Central memory CD8-positive, alpha-beta T cell (primary cell): ENCODE data around the gene TADA1.

ENCODE experiments used
- ATAC-seq: fragments of 150-1000 bp; cut with Tn5 transposase; replicated peaks from 2 replicates; pipeline ENCODE4 v1.10.0; 2022; ENCODE audit warnings: mild to moderate bottlenecking, moderate FRiP score, moderate number of reproducible peaks; ENCODE audit not compliant: poor library complexity, severe bottlenecking; ENCODE audit errors: extremely low read depth
- DNase-seq, 2 donors: peaks; one replicate each; pipeline ENCODE4 v3.0.0; 2021; ENCODE audit warnings: low spot score in 2 of 2
- H3K27ac Mint-ChIP-seq: one replicate; pipeline ENCODE4 v1.8.0; 2022; ENCODE audit warnings: low read depth, mild to moderate bottlenecking, moderate library complexity, mixed read lengths
- H3K27me3 Mint-ChIP-seq: one replicate; pipeline ENCODE4 v1.8.0; 2022; ENCODE audit warnings: mixed read lengths
- H3K36me3 Mint-ChIP-seq: one replicate; pipeline ENCODE4 v1.8.0; 2022; ENCODE audit warnings: mild to moderate bottlenecking, moderate library complexity, mixed read lengths; ENCODE audit not compliant: insufficient read depth
- H3K4me1 Mint-ChIP-seq: one replicate; pipeline ENCODE4 v1.8.0; 2022; ENCODE audit warnings: mixed read lengths
- H3K4me3 Mint-ChIP-seq: one replicate; pipeline ENCODE4 v1.8.0; 2022; ENCODE audit warnings: mild to moderate bottlenecking, moderate library complexity, mixed read lengths
- H3K9me3 Mint-ChIP-seq: one replicate; pipeline ENCODE4 v1.8.0; 2022; ENCODE audit warnings: mixed read lengths

TADA1 gene

GRCh38 chr1:166875734-166876539 is at the start of gene TADA1:
Gene TADA1, minus strand, starts transcription at chr1:166876264. Its CDS starts 31 bp downstream, at chr1:166876233.
- Mint-ChIP-seq H3K9me3 (no peaks in the 10 kb centered on the region), H3K36me3 (peaks cover 7% of the 10 kb centered on the region), H3K27ac (peak within 1 kb of the TSS; percentile 95), H3K27me3 (no peaks in the 10 kb centered on the region), H3K4me1 (peaks cover 40% of the 10 kb centered on the region), H3K4me3 (peak within 1 kb of the TSS; percentile 94)
- DNase-seq (peak; percentile 95 to 96), ATAC-seq (peak; percentile 91)

- H3K9me3 Mint-ChIP-seq, result no peaks in the 10 kb centered on the region
- H3K27ac Mint-ChIP-seq, result no peak overlapping the region
- DNase-seq (no peak), ATAC-seq (no peak)
- no peak overlapping the region for H3K4me3 Mint-ChIP-seq
- no peaks in the 10 kb centered on the region for H3K4me1 Mint-ChIP-seq
- H3K36me3 Mint-ChIP-seq, result no peaks in the 10 kb centered on the region
- peaks cover 56% of the 10 kb centered on the region for H3K27me3 Mint-ChIP-seq
Observed at GRCh38 chr1:166924823-166925541, 48.9 kb upstream of the TADA1 start.

GRCh38 chr1:166920561-166921475 is 44.8 kb upstream of the TADA1 start:
- ATAC-seq, result no peak
- Mint-ChIP-seq H3K4me3 (no peak overlapping the region), H3K36me3 (no peaks in the 10 kb centered on the region), H3K4me1 (no peaks in the 10 kb centered on the region), H3K9me3 (no peaks in the 10 kb centered on the region), H3K27ac (no peak overlapping the region), H3K27me3 (peaks cover 65% of the 10 kb centered on the region)
- DNase-seq, result no peak

- Mint-ChIP-seq H3K4me3 (no peak overlapping the region), H3K9me3 (no peaks in the 10 kb centered on the region), H3K27me3 (peaks cover 58% of the 10 kb centered on the region), H3K36me3 (no peaks in the 10 kb centered on the region), H3K27ac (no peak overlapping the region), H3K4me1 (no peaks in the 10 kb centered on the region)
- no peak for ATAC-seq
- DNase-seq, result no peak
Observed at GRCh38 chr1:166918956-166919316, 42.9 kb upstream of the TADA1 start.

- ATAC-seq (no peak), DNase-seq (no peak)
- peaks cover 56% of the 10 kb centered on the region for H3K27me3 Mint-ChIP-seq
- no peak overlapping the region for H3K4me3 Mint-ChIP-seq
- no peaks in the 10 kb centered on the region for H3K4me1 Mint-ChIP-seq
- H3K27ac Mint-ChIP-seq, result no peak overlapping the region
- no peaks in the 10 kb centered on the region for H3K9me3 Mint-ChIP-seq
- H3K36me3 Mint-ChIP-seq, result no peaks in the 10 kb centered on the region
Observed at GRCh38 chr1:166918088-166918955, 42.3 kb upstream of the TADA1 start.

- H3K27me3 Mint-ChIP-seq, result peaks cover 37% of the 10 kb centered on the region
- no peaks in the 10 kb centered on the region for H3K4me1 Mint-ChIP-seq
- no peak overlapping the region for H3K27ac Mint-ChIP-seq
- DNase-seq, result no peak
- H3K36me3 Mint-ChIP-seq, result no peaks in the 10 kb centered on the region
- ATAC-seq, result no peak
- no peaks in the 10 kb centered on the region for H3K9me3 Mint-ChIP-seq
- H3K4me3 Mint-ChIP-seq, result no peak overlapping the region
Observed at GRCh38 chr1:166915941-166916340, 39.9 kb upstream of the TADA1 start.

GRCh38 chr1:166915042-166915441 is 39.0 kb upstream of the TADA1 start:
- Mint-ChIP-seq H3K27ac (no peak overlapping the region), H3K36me3 (no peaks in the 10 kb centered on the region), H3K4me3 (no peak overlapping the region), H3K9me3 (no peaks in the 10 kb centered on the region), H3K27me3 (peaks cover 30% of the 10 kb centered on the region), H3K4me1 (no peaks in the 10 kb centered on the region)
- ATAC-seq, result no peak
- DNase-seq, result no peak

GRCh38 chr1:166914111-166914510 is 38.0 kb upstream of the TADA1 start:
- Mint-ChIP-seq H3K27me3 (peaks cover 21% of the 10 kb centered on the region), H3K36me3 (no peaks in the 10 kb centered on the region), H3K27ac (no peak overlapping the region), H3K9me3 (no peaks in the 10 kb centered on the region), H3K4me1 (no peaks in the 10 kb centered on the region), H3K4me3 (no peak overlapping the region)
- ATAC-seq (no peak), DNase-seq (no peak)

- Mint-ChIP-seq H3K27me3 (no peaks in the 10 kb centered on the region), H3K4me1 (no peaks in the 10 kb centered on the region), H3K36me3 (no peaks in the 10 kb centered on the region), H3K27ac (peak overlapping the region; percentile 72), H3K9me3 (no peaks in the 10 kb centered on the region), H3K4me3 (no peak overlapping the region)
- ATAC-seq (no peak), DNase-seq (no peak)
Observed at GRCh38 chr1:166911624-166912023, 35.6 kb upstream of the TADA1 start.

GRCh38 chr1:166910396-166910994 is 34.4 kb upstream of the TADA1 start:
- no peaks in the 10 kb centered on the region for H3K9me3 Mint-ChIP-seq
- DNase-seq (peak; percentile 48 to 60), ATAC-seq (peak; percentile 99)
- H3K4me3 Mint-ChIP-seq, result no peak overlapping the region
- no peaks in the 10 kb centered on the region for H3K27me3 Mint-ChIP-seq
- H3K4me1 Mint-ChIP-seq, result no peaks in the 10 kb centered on the region
- no peaks in the 10 kb centered on the region for H3K36me3 Mint-ChIP-seq
- H3K27ac Mint-ChIP-seq, result no peak overlapping the region

GRCh38 chr1:166908942-166909341 is 32.9 kb upstream of the TADA1 start:
- no peak for ATAC-seq
- Mint-ChIP-seq H3K27me3 (no peaks in the 10 kb centered on the region), H3K4me3 (no peak overlapping the region), H3K27ac (no peak overlapping the region), H3K4me1 (no peaks in the 10 kb centered on the region), H3K9me3 (no peaks in the 10 kb centered on the region), H3K36me3 (no peaks in the 10 kb centered on the region)
- no peak for DNase-seq
